AG04450 (cell line): ENCODE results near the gene LCMT1. TPM values are rescaled to one million over a fixed set of nuclear protein-coding genes. Genes with fewer than 3 reads are reported as not detected.

Experiments used
- CTCF ChIA-PET: fragments of 300-600, 350-600 bp; formaldehyde crosslinking; extraction: SDS; loops from one replicate; lab custom pipeline; 2022; ENCODE audit warnings: antibody characterized with exemption, inconsistent platforms; lab: Charles Lee
- POLR2A ChIA-PET: fragments of 350-600 bp; formaldehyde crosslinking; extraction: SDS; loops from one replicate; lab custom pipeline; 2021; ENCODE audit warnings: antibody characterized with exemption, inconsistent platforms; lab: Yijun Ruan, JAX
- DNase-seq: peaks from one replicate; pipeline ENCODE4 v3.0.0-alpha.2; 2011; ENCODE audit warnings: low read depth, low spot score
- H3K27ac ChIP-seq: one replicate; pipeline ENCODE4 v1.5.1; 2012; ENCODE audit warnings: low read depth, low read length, control low read depth
- H3K27me3 ChIP-seq: one replicate; pipeline ENCODE4 v1.6.0; 2012; ENCODE audit warnings: low read length; ENCODE audit not compliant: control insufficient read depth, insufficient read depth
- H3K4me3 ChIP-seq: 2 replicates; pipeline ENCODE4 v1.5.1; 2011; ENCODE audit warnings: mild to moderate bottlenecking, low read depth, low read length, control low read depth
- H3K9me3 ChIP-seq: 2 replicates; pipeline ENCODE4 v1.5.1; 2012; ENCODE audit warnings: low read length; ENCODE audit not compliant: control insufficient read depth, insufficient read depth
- CTCF ChIP-seq: IDR thresholded peaks from 2 replicates; pipeline ENCODE4 v1.5.1; 2011; ENCODE audit warnings: low read depth, low read length, control low read depth, inconsistent platforms
- polyA plus RNA-seq: library from polyadenylated mRNA; depleted of rRNA; stranded (reverse); fragments of >200 nt; gene quantifications from 2 replicates; pipeline ENCODE4 v1.2.3, GENCODE V29; 2011

Gene LCMT1
- polyA plus RNA-seq, 1 experiment: 46.9 TPM

GRCh38 chr16:25083065-25083464, 28.5 kb upstream of the LCMT1 start:
- ChIA-PET CTCF (no interaction called here), POLR2A (no interaction called here)
- Histone ChIP-seq H3K4me3 (no peak overlapping the region), H3K9me3 (no peaks in the 10 kb centered on the region), H3K27me3 (no peaks in the 10 kb centered on the region), H3K27ac (no peak overlapping the region)
- DNase-seq: no peak
- TF ChIP-seq CTCF: no peak

GRCh38 chr16:25083701-25084100, 27.8 kb upstream of the LCMT1 start:
- H3K4me3 ChIP-seq: no peak overlapping the region
- ChIA-PET CTCF (no interaction called here), POLR2A (no interaction called here)
- no peak overlapping the region for H3K27ac ChIP-seq
- H3K27me3 ChIP-seq: no peaks in the 10 kb centered on the region
- DNase-seq: no peak
- H3K9me3 ChIP-seq: no peaks in the 10 kb centered on the region
- TF ChIP-seq CTCF: no peak

- POLR2A ChIA-PET: interaction anchor here (0.7 kb wide), 2 partner anchors 18 to 25 kb away, joined by 4 to 7 read pairs; no protein-coding TSS in a partner anchor
- H3K4me3 ChIP-seq: no peak overlapping the region
- no peak for DNase-seq
- no peaks in the 10 kb centered on the region for H3K9me3 ChIP-seq
- TF ChIP-seq CTCF: no peak
- no peaks in the 10 kb centered on the region for H3K27me3 ChIP-seq
- H3K27ac ChIP-seq: no peak overlapping the region
- CTCF ChIA-PET: no interaction called here
These were observed 26.7 kb upstream of the LCMT1 start for GRCh38 chr16:25084797-25085196.

- Histone ChIP-seq H3K9me3 (no peaks in the 10 kb centered on the region), H3K27me3 (no peaks in the 10 kb centered on the region), H3K27ac (no peak overlapping the region), H3K4me3 (no peak overlapping the region)
- POLR2A ChIA-PET: no interaction called here
- CTCF ChIA-PET: no interaction called here
- DNase-seq: no peak
- no peak for TF ChIP-seq CTCF
These were observed 23.8 kb upstream of the LCMT1 start for GRCh38 chr16:25087761-25088160.

- TF ChIP-seq CTCF: no peak
- H3K27me3 ChIP-seq: no peaks in the 10 kb centered on the region
- H3K4me3 ChIP-seq: no peak overlapping the region
- POLR2A ChIA-PET: interaction anchor here (1.0 kb wide), 1 partner anchor 8 kb away, joined by 3 read pairs; no protein-coding TSS in a partner anchor
- CTCF ChIA-PET: no interaction called here
- no peak overlapping the region for H3K27ac ChIP-seq
- H3K9me3 ChIP-seq: no peaks in the 10 kb centered on the region
- no peak for DNase-seq
These were observed 22.2 kb upstream of the LCMT1 start for GRCh38 chr16:25089351-25089750.
